ENCODE measurements around the gene NUDCD3.
"Not testable (repeated sequence)": the region's sequence is repeated elsewhere in the genome, so short reads cannot be mapped to it uniquely, and the experiment has no call there.

The NUDCD3 gene

GRCh38 chr7:44515590-44516268 is 25.3 kb upstream of the NUDCD3 start:
- no peak for DNase-seq

DNA sequence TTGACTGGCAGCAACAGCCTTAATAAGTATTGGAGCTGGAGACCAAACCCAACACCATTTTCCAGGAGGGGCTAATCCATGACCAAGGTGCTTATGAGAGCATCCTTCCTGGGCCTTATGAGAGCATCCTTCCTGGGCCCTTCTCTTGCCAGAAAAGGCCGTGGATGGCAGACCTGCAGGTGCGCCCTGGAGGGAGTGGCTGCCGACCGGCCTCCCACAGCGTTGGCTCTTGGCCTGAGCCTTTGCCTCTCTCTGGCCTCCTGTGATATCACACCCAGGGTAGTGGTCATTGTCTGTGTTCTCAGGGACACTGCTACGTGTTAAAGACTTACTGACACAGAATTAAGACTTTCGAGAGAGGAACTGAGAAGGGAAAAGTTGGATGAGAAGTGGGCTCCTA is 22.3 kb upstream of the NUDCD3 start:
- no peak for DNase-seq

DNA sequence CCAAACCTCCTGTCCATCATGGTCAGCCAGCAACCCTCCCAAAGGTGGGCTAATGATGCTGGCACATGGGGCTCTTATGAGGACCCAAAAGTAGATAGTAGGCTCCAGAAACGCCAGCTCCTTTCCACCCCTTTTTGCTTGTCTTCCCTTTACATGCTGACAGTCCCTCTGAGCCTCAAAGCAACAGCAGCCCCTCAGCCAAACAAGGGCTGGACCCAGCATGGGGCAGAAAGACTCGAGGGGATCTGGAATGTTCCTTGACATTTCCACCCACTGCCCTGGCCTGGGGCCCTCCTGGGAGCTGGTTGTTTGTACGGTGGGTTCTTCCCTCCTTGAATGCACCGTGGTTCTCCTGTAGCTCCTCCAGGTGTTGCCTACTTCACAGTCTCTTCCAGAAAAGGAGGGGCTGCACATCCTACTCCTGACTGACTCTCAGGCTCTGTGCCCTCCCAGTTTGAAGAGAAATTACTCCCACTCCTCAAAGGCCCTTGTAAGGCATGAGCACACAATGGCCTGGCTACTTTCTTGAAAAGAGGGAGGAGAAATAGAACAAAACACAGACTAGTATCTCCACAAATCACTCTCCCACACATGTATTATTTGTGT is 21.5 kb upstream of the NUDCD3 start:
- no peak for DNase-seq

DNA sequence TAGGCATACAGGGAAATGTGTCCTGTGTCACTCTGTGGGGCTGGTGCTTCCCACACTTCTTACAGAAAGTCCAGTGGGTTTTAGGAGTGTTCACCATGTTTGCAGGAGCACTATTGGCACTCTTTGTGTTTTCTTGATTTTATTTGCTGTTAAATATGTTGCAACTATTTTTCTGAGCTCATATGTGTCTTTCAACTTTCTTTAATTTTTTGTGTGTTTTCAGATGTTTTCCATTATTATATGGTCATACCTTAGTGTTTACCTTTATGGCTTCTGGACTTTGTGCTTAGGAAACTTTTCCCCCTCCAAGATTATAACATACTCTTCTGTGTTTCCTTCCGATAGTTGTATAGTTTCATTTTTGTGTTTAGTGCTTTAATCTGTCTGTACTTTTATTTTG is 20.8 kb upstream of the NUDCD3 start:
- DNase-seq = no peak

DNA sequence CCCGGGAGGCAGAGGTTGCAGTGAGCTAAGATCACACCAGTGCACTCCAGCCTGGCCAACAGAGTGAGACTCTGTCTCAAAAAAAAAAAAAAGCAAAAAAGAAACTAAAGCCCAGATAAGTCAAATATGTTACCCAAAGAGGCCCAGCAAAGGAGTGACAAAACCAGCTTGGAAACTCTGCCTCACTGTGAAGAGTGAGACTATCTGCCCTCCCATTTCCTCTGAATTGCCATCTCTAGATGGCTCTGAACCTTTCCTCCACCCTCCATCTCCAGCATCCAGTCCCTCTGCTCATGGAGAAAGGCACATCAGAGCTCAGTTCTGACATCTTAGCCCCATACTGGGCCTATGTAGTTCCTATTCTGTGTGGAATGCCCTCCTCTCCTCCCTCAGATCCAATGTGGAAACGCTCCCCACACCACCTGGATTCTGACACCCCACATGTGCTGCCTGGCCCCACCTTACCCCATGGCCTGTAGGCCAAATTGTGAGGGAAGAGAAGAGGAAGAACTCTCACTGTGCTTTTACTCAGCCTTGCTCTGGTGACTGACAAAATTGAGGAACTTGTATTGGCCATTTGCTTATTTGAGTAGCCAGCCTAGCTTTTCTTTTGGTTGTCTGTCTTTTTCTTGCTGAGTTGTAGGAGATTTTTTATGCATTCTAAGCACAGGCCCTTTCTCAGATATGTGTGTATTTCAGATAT is 18.0 kb upstream of the NUDCD3 start:
- no peak for DNase-seq

DNA sequence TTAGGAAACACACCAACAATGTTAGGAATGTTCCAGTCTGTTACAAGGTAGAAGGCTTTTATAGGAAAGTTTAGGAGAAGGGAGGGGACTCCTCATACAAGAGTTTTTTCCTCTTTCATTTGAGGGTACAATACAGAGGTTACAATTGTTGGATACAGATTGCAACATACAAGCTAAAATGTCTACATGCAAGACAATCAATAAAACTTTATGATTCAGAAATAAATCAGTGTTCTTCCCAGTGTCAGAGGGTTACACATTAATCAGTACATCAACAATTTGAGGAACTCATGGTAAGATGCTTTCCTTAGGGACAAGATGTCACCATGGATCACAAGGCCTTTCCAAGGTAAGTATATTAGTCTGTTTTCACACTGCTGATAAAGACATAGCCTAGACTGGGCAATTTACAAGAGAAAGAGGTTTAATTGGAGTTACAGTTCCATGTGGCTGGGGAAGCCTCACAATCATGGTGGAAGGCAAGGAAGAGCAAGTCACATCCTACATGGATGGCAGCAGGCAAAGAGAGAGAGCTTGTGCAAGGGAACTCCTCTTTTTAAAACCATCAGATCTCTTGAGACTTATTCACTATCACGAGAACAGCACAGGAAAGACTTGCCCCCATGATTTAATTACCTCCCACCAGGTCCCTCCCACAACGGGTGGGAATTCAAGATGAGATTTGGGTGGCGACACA is 16.3 kb upstream of the NUDCD3 start:
- DNase-seq = not testable (repeated sequence)

DNA sequence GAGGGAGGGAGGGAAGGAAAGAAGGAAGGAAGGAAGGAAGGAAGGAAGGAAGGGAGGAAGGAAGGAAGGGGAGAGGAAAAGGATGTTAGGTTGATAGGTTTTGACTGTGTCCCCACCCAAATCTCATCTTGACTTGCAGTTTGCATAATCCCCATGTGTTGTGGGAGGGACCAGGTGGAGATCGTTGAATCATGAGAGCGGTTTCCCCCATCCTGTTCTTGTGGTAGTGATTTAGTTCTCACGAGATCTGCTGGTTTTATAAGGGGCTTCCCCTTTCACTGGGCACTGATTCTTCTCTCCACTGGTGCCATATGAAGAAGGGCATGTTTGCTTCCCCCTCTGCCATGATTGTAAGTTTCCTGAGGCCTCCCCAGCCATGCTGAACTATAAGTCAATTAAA is 15.1 kb upstream of the NUDCD3 start:
- DNase-seq = no peak

- no peak for DNase-seq
Observed at GRCh38 chr7:44498230-44498954, 7.9 kb upstream of the NUDCD3 start.

DNA sequence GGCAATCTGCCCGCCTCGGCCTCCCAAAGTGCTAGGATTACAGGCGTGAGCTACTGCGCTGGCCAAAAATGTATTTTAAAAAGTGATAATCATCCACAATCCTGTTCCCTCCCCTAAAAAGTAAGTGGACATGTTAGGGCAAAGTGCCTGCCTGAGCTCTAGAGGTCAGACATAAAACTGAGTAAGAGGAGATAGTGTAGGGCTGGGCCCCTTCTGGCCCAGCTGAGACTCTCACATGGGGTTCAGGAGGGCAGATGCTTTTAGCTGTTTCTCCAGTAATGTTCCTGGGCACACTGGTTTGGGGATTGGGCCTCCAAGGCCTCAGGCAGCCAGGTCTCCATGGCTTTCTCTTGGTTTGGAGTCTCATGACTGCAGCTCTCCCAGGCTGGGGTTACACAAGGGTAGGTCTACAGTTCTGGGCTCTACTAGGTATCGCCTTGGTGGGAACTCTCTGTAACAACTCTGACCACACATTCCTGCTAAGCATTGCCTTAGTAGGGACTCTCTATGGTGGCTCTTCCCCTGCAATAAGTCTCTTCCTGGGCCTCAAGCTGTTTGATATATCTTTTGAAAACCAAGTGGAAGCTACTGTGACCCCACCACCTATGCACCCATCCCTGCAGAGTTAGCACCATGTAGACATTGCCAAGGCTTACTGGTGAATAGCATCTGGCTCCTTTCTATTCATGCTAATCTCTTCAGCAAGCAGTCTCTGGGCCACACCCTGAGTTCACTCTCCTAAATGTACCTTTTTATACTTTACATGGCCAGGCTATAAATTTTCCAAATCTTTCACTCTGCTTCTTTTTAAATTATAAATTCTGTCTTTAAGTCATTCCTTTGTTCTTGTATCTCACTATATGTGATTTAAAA is 6.9 kb upstream of the NUDCD3 start:
- DNase-seq = no peak

DNA sequence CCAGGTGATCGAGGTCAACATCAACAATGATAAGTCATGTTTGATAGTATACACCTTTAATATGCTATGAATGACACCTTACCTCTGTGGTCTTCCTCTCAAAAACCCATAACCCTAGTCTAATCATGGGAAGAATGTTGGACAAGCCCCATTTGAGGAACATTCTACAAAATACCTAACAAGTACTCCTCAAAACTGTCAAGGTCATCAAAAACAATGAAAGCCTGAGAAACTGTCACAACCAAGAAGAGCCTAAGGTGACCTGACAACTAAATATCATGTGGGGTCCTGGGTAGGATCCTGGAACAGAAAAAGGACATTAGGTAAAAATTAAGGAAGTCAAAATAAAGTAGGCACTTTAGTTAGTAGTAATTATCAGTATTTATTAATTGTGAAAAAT is 5.9 kb upstream of the NUDCD3 start:
- DNase-seq = no peak

DNA sequence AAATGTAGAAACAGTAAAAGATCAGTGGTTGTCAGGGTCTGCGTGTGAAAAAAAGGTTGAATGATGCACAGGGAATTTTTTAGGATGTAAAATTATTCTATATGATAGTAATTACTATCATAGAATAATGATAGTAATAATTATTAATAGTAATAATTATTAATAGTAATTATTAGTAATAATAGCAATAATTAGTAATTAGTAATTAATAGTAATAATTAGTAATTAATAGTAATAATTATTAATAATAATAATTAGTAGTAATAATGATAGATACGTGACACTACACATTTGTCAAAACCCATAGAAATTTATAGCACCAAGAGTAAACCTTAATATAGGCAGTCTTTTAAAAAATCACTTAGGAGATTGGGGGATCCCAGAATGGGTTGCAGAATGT is 4.5 kb upstream of the NUDCD3 start:
- no peak for DNase-seq

DNA sequence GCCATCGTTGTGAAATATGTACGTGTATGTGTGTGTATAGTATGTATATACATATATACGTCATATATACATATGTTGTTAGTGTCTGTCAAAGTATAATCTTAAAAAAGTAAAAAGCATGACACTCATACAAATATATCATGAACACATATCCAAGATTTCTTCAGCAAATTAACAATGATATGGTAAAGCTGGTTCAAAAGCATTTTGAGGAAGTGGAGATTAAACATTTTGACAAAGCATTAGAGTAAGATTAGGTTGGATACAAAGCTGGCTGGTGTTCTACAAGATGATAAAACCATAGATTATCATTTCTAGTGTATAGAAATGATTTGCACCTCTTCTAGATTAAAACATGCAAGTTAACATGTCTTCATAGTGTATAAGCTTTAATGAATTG is 771 bp upstream of the NUDCD3 start:
- no peak for DNase-seq

DNA sequence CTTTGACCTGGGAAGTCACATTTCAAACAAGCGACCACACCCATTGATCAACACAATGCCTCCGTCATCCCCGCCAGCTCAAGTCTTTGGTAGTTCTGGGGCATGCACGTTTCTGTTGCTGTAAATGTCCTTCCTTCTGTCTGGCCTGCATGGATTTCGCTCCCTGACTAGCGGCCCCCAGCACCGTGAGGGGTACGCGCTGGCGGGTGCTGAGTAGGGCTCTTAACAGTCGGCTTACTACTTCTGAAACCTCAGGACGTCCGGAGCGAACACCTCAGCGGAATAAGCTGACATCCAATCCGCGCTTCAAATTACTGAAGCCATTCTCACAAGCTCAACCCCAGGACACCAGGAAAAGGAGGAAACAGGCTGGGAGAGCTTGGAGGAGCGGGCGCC is 505 bp downstream of the NUDCD3 start:
- DNase-seq = peak; percentile 52

- no peak for DNase-seq
Observed at GRCh38 chr7:44488955-44489354, 1.5 kb downstream of the NUDCD3 start.

DNA sequence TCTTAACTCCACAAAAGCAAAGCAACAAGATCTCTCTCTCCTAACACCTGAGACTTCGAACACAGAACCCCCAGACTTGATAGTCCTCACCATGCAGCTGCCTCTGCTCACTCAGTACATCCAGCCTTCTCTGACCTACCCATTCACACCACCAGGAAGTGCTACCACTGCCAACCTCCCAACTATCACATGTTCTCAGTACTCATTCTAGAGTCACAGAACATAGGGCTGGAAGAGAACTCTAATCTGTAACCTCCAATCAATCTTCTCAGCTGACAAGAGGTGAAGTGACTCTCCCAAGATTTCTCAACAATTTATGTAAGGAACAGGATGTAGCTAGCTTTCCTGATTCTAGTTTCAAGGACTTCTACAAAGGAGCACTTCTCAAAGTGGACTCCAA is 3.8 kb downstream of the NUDCD3 start:
- no peak for DNase-seq

GRCh38 chr7:44486001-44486400 is 4.5 kb downstream of the NUDCD3 start:
- no peak for DNase-seq

DNA sequence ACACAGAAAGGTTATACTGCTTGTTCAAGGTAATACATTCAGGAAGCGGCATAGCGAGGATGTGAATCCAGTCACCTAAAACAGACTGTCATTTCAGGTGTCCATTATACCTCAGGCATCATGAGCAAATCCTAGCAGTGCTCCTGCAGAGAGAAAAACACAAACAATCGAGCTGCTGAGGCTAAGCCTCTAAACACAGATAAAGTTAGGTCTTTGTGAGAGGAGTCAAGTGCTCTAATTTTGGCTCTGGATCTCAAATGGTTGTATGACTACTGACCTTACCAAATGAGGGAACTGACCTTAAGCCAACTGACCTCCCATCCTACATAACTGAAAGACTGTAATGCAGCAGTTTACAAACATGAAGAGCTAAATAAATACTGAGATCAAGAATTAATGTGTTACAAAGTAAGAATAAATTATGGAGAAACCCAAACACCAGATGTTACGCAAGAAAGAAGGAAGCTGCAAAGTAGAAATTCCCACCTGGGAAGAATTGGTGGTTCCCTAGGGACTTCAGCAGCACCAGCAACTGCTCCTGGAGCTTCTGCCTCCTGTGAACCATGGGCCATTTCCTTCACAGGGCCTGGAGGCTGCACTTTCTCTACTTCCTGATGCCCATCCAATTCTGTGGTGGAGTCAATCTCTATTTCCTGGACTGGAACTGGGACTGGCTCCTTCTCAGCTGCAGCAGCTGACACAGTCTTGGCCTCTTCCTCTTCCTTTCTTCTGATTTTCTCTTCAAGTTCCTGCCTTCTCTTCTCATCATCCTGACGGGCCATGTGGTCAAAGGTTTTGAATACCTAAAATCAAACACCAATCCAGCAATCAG is 5.8 kb downstream of the NUDCD3 start:
- no peak for DNase-seq

DNA sequence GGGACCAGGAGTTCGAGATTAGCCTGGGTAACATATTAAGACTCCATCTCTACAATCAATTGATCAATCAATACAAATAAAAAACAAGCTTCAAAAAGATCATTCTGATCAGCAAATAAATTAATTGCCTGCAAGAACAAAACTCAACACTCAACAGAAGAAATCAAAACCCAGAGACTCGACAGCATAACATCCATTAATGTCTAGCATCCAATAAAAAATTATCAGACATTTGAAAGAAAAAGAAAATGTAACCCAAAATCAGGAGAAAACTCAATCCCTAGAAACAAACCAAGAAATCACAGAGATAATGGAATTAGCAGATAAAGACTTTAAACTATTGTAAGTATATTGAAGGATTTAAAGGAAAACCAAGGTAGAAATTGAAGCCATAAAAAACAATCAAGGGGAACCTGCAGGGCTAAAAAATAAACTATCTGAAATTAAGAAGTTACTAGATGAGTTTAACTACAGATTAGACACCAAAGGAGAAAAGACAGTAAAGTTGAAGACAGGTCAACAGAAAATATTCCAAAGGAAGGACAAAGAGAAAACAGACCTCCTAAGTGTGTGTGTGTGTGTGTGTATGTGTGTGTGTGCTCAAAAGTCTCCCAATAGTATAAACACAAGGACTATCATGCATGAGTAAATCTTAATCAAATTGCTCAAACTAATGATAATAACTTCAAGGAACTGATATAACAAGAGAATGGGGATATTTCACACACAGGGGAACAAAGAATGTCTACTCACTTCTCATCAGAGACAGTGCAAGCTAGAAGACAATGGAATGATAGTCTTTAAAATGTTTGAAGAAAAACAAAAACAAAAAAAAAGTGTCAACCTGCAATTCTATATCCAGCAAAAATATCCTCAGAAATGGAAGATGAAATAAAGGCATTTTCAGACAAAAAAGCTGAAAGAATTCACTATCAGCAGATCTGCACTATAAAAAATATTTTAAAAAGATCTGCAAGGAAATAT is 7.7 kb downstream of the NUDCD3 start:
- no peak for DNase-seq

GRCh38 chr7:44477938-44478337 is 12.5 kb downstream of the NUDCD3 start:
- no peak for DNase-seq

Measured in CD4-positive, alpha-beta T cell treated with Interleukin-17A for 4 hours (primary cell).